Suppressor macrophage (primary cell): ENCODE data around the gene NDUFS6.
"Not testable (repeated sequence)": the region's sequence is repeated elsewhere in the genome, so short reads cannot be mapped to it uniquely, and the experiment has no call there.

Experiments used
- DNase-seq, 4 experiments: peaks; one replicate each; pipeline ENCODE4 v3.0.0-alpha.2; 2020 to 2022

The NDUFS6 gene

DNA sequence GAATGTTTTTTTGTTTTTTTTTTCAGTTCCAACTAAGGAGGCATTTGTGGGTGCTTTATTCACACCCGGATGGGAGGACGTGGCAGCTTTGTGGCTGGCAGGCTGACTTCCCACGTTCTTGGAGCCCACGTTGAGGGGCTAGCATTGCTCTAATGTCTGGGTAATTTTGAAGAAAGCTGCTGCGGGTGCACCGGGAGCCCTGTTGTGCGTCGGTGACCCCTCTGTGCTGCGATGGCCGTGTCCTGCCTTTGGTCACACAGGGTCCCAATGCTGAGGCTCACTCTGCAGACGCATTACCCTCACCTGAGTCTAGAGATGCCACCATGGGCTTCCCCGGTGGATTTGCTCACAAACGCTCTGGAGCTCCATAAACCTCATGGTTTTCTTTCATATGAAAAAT is 34.2 kb downstream of the NDUFS6 start:
- no peak for DNase-seq

DNA sequence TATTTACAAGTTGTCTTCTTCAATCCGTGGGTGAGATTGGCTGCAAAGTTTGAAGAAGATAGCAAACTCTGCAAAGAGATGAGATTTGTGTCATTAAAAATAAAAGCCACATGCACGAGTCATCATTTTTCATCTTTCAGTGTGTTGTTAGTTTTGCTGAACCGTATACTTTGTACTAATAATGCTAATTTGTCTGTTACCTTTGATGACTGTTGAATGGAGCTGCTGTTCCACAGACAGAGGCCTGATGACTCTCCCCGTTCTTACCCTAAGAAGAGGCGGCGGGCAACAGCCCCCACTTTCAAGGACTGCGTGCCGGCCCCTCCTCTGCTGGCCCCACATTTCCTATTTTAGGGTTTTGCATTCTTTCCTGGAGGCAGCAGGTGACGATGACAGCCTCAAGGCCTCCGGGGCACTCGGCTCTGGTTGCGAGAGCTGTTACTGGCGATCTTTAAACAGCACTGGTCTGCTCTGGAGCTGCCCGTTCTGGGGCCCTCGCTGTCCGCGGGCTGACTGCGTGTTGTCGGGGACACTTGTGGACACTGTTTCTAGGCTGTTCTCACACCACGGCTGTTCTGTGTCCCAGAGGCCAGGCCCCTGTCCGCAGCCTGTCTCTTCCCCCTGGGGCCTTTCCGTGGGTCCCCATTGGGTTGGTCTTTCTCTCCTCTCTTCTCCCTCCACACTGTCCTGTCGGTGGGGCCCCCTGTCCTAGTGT is 35.1 kb downstream of the NDUFS6 start:
- no peak for DNase-seq

DNA sequence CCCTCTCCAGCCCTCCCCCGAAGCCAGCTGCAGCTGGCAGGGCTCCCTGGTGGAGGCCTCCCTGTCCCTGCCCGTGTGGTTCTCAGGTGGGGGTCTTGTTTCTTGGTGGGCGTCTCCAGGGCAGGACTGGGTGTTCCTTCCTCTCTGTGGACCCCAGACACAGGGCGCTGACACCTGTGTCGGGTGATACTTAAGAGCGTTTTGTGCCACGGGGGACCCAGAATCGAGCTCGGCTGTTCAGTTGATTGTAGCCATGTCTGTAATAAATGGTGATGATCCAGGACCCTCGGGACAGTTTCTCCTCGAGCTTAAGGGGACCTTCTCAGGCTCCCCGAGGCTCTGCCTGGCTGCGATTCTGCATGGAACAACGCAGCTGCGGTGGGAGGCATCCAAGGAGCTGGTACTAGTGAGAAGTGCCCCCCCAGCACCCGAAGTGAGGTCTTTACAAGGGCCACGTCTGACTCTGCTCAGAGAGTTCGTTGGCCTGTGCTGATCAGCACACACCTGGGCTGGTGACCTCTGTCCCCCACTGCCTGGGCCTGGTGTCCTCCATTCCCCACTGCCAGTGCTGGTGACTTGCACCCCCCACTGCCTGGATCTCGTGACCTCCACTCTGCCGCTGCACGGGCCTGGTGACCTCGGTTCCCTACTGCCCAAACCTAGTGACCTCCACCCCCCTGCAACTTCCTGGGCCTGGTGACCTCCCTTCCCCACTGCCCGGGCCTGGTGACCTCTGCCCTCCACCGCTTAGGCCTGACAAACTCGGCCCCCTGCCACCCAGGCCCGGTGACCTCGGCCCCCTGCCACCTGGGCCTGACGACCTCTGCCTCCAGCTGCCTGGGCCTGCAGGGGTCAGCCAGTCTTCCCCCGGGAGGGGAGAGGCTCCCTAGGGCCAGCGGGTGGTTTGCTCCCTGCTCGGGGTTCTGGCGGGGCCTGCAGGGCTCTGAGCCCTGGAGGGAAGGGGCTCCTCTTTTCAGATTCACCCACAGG is 36.0 kb downstream of the NDUFS6 start:
- no peak for DNase-seq

DNA sequence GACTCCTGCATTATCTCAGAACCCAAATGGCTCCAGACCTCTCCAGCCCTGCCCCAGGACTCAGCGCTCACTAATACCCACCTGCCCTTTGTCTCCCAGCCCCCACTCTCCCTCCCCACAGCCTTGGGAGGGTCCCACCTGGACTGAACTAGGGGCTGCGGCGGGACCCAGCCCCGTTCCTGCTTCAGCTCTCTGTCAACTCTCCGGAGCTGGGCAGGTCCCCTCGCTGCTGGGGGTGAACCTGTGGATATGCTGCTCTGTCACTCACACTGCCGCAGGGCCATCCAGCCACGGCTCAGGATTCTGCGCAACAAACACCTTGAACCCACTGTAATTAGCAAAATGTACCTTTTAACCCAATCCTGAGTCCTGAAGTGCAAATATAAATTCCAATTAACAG is 36.8 kb downstream of the NDUFS6 start:
- DNase-seq: no peak

DNA sequence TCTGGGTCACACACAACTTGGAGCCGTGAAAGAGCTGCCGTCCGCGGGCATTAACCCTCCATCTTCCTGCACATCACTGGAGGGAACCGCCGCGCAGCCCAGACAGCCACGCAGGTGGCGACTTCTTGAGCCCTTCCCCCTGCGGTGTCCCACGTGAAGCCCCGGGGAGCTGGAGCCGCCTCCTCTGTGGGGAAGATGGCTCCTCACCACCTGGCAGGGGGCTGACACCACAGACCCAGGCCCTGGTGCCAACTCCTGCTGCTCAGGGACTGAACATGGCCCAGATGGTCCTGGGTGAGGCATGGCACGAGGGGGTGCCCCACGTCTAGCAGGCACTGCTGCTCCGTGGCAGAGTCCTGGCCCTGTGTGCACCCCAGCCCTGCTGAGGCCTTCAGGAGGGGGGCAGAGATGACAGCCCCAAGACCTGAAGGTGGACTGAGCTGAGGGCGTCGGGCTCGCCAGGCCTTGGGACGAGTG is 38.9 kb downstream of the NDUFS6 start:
- no peak for DNase-seq

DNA sequence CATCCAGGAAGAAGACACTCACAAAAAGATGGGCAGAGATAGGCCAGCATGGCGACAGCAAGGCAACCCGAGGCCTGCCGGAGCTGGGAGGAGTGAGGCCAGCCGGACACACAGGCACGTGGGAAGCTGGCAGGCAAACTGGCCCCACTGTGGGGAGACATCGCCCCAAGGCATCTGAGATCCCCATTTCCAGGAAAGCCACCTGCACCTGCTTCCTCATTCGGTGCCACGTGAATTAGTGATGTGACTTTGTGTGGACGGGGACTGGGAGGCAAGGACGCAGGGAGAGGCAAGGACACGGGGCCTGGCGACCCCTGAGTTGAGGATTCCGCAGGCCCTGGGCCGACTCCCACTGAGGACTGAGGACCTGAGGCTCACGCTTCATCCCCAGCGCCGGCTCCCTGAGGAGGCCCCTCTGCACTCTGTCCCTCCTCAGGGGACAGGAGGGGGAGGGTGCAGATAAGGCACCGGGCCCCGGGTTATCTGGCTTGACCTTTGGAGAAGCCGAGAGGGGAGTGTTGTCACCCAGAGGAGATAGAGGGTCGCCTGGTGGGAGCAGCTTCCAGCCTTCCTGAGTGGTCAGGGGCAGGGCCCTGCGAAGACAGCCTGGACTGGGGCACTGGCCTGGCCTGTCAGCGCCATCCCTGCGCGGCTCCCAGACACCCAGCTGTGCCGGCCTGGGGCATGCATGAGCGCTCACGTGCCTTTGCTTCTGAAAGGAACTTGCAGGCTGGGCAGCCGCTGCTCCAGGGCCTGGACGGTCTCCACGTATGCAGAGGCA is 39.7 kb downstream of the NDUFS6 start:
- DNase-seq: no peak

DNA sequence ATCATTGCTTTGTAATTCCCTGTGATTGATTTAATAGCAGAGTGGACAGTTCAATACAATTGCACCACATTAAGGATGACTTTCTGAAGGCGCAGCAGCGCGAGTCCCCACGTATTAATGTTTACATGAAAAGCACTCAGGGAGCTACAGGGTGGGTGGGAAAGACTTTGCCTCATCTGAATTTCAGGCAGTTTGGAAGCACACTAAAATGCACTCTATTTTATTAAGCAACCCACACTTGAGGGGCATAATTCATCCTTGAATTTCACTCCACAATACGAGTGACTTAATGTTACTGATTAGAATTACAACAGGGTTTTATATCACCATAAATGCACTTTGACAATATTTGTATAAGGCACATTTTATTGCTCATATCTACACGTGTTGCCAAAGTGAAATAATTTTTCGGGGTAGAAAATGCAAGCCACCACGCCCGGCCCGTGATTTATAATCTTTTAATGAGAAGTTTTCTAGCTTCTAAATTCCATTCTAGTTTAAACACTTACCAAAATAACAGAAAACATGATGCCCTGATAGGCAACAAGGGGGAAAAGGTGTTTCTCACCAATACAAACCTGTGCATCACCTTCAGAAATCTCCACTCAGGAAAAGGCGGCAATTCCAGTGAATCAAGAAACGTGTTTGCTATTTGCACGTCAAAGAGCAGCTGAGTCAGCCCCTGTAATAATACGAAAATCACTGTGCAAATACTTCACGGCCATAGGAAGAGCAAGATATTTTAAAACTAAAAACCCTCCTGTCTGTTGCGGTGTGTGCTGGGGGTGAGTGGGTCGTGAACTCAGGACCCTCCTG is 41.0 kb downstream of the NDUFS6 start:
- no peak for DNase-seq

DNA sequence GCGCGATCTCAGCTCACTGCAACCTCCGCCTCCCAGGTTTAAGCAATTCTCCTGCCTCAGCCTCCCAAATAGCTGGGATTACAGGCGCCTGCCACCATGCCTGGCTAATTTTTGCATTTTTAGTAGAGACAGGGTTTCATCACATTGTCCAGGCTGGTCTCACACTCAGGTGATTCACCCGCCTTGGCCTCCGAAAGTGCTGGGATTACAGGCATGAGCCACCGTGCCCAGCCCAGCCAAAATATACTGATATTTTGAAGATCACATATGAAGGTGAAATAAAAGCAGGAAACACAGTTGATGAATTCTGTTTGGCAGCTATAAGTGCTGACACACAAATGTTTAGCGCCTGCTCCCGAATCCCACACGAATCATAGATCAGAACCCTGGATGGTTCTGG is 42.6 kb downstream of the NDUFS6 start:
- not testable (repeated sequence) for DNase-seq

DNA sequence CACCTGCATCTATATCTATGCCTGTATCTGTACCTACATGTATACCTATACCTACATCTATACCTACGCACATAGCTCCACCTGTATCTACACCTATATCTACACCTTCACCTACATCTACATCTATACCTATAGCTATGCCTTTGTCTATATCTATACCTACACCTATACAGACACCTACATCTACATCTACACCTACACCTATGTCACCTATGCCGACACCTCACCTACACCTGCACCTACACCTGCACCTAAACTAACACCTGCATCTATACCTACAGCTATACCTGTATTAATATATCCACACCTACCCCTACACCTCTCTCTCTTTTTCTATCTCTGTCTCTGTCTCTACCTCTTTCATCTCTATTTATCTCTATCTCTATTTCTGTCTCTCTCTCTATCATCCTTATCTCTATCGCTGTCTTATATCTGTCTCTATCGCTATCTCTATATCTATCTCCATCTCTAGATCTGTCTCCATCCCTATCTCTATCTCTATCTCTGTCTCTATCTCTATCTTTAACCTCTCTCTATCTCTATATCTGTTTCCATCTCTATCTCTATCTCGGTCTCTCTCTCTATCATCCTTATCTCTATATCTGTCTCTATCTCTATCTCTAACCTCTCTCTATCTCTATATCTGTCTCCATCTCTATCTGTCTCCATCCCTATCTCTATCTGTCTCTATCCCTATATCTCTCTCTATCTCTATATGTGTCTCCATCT is 43.7 kb downstream of the NDUFS6 start:
- no peak for DNase-seq

DNA sequence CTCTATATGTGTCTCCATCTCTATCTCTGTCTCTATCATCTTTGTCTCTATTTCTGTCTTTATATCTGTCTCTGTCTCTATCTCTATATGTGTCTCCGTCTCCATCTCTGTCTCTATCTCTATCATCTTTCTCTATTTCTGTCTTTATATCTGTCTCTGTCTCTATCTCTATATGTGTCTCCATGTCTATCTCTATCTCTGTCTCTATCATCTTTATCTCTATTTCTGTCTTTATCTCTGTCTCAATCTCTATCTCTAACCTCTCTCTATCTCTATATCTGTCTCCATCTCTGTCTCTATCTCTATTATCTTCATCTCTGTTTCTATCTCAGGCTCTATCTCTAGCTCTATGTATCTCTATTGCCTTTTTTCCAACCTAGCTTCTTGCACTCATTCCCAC is 44.5 kb downstream of the NDUFS6 start:
- no peak for DNase-seq

DNA sequence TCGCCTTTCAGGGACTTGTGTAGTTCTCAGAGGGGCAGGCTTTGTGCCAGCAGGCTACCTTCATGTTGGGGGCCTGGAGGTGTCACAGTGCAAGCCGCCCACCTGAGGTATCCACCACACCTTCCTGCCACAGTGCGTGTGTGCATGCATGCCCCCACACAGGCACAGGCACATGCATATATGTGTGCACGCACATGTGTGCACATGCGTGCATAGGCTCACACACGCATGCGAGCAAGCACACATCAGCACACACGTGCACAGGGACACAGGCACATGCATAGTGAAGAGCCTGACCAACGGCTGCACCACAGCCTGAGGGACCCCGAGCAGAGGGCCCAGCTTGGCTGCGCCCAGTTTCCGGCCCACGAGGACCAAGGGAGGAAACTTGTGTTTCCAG is 45.4 kb downstream of the NDUFS6 start:
- DNase-seq: no peak

DNA sequence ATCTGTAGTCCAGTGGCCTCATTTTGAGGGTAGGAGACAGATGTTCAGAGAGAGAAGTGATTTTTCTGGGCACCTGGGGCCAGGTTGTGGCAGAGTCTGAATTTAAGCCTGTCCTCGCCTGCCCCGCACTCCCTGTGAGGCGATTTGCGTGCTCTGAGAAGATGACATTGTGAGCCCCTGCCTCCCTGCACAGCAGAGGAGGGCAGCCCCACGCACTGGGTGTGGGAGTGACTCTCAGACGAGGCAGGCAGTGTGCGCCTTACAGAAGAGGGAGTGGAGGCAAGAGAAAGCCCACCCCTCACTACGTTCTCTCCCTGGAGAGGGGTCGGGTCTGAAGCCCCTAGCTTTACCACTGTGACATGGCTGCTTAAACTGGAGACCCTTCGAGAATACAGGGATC is 45.8 kb downstream of the NDUFS6 start:
- DNase-seq: no peak

DNA sequence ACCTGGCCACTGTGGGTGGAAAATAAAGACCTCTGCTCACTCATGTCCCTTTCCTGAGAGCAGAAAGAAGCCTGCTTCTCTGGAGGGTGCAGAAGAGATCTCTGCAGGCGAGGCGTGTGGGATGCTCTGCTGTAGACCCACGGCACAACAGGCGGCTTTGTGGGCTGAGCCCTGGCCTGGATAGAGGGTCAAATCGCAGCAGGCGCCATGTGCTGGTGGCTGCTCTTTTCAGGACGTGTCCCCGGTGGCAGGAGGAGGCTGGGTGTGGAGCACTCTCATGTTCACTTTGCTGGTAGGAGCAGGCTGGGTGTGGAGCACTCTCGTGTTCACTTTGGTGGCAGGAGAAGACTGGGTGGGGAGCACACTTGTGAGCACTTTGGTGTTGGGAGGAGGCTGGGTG is 46.4 kb downstream of the NDUFS6 start:
- DNase-seq: no peak

DNA sequence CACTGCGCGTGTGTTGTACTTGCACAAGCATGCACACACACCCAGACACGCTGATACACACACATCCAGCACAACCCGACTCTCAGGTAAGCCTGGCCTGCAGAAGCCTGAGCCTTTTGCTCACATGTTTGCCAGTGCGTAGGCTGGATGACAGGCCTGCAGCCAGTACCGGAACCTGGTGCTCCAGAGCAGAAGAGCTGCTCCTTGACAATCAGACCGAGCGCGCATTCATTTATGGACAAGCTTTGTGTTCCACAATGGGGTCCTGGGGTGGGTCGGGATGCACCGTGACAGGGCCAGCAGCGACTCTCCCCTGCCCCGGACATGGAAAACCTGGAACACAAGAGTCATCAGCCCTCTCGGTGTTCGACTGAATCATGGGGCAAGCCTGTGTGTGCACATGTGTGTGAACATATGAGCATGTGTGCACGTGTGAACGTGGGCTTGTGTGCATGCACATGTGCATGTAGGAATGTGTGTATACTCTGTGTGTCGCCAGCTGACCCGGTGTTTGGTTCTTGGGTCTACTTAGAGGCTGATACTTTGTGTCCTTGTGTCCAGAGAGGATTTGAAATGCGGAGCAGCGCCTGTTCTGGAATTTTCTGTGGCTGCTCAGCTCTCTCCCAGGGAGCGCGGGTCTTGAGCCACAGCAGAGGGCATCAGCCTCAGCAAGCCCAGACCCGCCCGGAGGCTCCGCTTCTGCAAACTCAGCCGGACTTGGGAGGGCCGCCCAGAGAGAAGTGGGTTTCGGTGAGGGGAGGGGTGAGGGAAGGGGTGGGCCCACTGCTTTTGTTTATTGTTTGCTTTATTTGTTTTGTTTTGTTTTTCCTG is 49.3 kb downstream of the NDUFS6 start:
- no peak for DNase-seq

DNA sequence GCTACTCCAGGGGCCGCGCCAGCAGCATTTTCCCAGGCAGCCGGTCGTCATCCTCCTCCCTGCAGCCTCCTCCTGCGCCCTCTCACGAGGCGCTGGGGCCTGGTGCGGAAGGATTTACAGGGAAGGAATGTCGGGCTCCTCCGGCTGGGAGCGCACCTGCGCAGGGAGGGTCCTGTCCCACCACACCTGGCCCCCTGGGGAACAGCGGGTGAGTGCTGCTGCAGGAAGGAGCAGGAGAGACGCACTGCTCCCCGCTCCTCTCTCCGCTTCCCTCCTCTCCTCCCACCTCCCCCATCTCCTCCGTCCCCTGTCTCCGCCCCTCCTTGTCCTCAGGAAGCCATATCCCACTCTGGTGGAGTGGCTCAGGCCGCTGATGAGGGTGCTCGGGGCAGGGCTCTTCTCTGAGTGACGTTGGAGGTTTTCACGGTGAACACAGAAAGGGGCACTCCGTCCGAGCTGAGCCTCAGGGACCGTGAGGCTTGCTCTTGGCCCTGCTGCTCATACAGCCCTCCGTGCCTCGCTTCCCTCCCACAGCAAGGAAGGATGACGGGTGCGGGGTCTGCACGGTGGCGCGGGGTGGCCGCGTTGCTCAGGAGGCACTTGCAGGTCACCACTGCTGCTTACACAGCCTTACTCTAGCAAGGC is 50.2 kb downstream of the NDUFS6 start:
- no peak for DNase-seq

DNA sequence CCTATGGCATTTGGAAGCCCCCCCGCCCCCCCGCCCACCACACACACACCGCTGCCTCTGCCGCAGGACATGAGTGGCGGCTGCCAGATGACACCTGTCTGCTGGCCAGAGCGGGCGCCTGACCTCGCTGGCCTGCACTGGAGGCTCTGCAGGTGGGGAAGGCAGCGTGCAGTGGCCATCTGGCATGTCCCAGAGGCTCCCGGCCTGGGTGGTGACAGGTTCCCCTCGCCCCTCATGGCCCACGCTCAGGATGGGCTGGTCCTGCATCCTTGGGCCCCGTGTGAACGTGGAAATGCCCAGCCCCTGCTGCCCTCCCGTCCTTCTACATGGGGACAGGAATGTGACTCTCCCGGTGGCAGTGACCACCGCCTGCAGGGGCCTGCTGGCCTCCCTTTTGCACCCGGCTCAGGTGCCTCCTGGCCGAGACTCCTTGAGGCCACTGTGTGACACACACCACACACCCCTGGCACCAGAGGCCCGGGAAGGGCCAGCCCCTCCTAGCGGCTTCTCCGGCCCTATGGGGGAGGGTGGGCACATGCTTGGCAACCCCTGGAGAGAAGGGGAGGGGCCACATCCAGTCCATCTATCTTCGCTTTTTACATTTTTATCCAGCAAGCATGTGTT is 51.2 kb downstream of the NDUFS6 start:
- DNase-seq: no peak

DNA sequence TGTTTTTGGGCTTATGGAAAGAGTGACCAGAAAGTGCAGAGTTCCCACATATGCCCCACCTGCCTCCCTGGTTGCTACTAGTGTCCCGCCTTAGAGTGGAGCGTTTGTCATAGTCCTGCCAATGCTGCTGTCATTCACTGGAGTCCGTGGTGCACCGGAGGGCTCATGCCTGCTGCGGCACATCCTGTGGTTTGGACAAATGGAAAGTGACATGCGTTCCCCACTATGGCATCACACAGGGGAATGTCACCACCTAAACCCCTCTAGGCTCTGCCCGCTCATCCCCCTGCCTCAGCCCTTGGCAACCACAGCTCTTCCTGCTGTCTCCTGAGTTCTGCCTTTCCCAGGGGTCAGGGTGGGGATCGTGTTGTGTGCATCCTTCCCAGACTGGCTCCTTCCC is 52.3 kb downstream of the NDUFS6 start:
- no peak for DNase-seq

DNA sequence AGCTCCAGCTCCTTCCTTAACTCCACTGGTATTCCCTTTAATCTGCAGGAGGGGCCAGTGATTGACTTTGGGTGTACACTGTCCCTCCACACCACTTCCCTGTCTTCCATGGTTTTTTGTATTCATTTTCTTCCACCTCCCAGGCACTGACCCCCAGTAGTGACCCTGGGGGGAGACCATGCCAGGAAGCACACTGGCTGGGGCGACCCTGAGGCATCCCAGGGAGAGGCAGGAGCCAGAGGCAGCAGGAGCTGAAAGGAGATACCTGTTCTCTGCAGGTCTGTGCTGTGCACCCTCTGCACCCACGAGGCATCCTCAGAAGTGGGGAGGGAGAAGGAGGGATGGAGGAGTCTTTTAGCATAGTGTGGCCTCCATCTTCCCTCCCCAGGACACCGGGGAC is 53.9 kb downstream of the NDUFS6 start:
- DNase-seq: no peak

DNA sequence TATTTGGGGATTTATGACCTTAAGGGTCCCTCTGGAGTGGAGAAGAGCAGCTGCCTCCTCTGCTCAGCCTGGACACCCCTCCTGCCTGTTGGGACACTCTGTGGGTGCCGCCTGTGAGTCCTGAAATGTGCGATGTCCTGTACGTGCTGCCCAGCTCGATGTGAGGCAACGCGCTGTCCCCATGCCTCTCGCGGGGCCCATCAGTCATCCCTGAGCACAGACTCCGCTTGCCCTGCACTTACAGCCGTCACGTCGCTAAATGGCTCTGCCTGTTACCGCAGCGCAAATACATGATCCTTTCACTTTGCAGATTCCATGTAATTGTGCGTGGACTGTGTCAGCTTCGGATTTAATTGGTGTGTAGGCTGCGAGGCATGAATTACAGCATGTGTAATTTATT is 54.4 kb downstream of the NDUFS6 start:
- DNase-seq: no peak
